ENCODE results near the gene RFC2. TPM values are rescaled to one million over a fixed set of nuclear protein-coding genes. Genes with fewer than 3 reads are reported as not detected.

Gene RFC2
- total RNA-seq, 1 donor from 2014 or later, result 14.5 TPM

DNA sequence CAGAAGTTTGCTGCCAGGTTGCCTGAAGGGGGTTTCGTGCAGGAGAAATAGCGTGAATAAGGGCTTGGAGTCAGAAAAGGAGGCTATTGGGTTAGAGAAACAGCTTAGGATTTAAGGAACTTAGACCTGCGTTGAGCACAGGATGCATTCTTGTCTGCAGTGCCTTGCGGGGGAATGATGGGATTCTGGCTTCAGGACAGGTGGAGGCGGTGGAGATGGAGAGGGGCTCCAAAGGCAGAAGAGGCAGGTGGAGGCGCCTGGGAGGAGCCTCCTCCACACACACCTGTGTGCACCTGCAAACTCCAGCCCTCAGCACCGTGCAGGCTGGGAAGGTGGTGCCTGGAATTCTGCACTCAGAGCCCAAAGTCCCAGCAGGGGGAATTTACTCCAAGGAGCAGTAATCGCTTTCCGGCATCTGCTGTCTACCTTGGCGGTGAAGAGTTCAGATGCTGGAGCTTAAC is 36.8 kb upstream of the RFC2 start:
- Histone ChIP-seq H3K27ac (peak overlapping the region; percentile 89), H3K27me3 (no peaks in the 10 kb centered on the region), H3K9me3 (no peaks in the 10 kb centered on the region), H3K4me3 (peak overlapping the region; percentile 83 to 92), H3K36me3 (no peaks in the 10 kb centered on the region), H3K4me1 (peaks cover 56% of the 10 kb centered on the region)
- TF ChIP-seq POLR2A (IDR thresholded peaks at IDR 0.05) (no peak), POLR2AphosphoS5 (IDR thresholded peaks at IDR 0.05; ENCODE audit: insufficient read depth in 1 of 2, low read depth in 1 of 2) (no peak)
- TF ChIP-seq, protein P1, sequence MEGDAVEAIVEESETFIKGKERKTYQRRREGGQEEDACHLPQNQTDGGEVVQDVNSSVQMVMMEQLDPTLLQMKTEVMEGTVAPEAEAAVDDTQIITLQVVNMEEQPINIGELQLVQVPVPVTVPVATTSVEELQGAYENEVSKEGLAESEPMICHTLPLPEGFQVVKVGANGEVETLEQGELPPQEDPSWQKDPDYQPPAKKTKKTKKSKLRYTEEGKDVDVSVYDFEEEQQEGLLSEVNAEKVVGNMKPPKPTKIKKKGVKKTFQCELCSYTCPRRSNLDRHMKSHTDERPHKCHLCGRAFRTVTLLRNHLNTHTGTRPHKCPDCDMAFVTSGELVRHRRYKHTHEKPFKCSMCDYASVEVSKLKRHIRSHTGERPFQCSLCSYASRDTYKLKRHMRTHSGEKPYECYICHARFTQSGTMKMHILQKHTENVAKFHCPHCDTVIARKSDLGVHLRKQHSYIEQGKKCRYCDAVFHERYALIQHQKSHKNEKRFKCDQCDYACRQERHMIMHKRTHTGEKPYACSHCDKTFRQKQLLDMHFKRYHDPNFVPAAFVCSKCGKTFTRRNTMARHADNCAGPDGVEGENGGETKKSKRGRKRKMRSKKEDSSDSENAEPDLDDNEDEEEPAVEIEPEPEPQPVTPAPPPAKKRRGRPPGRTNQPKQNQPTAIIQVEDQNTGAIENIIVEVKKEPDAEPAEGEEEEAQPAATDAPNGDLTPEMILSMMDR (IDR thresholded peaks at IDR 0.05), result no peak
- no peak for DNase-seq (ENCODE audit: extremely low spot score in 2 of 2)
- intact Hi-C loops (cut with DNase I), result loop anchor here (5.0 kb wide), 1 partner anchor 34 kb away; no protein-coding TSS in a partner anchor

DNA sequence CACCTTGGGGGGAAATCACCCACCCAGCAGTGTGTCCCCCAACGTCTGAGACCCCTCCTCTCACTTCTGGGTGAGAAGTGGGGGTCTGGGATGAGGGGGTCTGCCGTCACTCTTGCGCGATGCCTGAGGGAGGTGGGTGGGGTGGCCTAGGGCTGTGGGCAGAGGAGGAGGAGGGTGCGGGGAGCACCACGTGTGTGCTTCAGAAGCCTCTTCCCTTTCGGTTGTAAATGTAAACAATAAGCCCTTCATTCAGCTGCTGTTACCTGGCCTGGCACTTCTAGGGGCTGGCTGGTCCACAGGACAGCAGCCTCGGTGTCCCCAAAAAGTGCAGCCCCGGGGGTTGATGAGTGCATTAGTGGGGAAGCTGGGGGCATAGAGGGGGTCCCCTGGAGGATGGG is 36.4 kb upstream of the RFC2 start:
- Histone ChIP-seq H3K27me3 (no peaks in the 10 kb centered on the region), H3K36me3 (no peaks in the 10 kb centered on the region), H3K27ac (peak overlapping the region; percentile 89), H3K4me3 (peak overlapping the region; percentile 83 to 92), H3K4me1 (peaks cover 56% of the 10 kb centered on the region), H3K9me3 (no peaks in the 10 kb centered on the region)
- intact Hi-C loops (cut with DNase I), result loop anchor here (5.0 kb wide), 1 partner anchor 33 kb away; no protein-coding TSS in a partner anchor
- no peak for DNase-seq (ENCODE audit: extremely low spot score in 2 of 2)
- TF ChIP-seq, protein P1 (IDR thresholded peaks at IDR 0.05), result no peak
- TF ChIP-seq POLR2AphosphoS5 (IDR thresholded peaks at IDR 0.05; ENCODE audit: insufficient read depth in 1 of 2, low read depth in 1 of 2), result no peak
- no peak for TF ChIP-seq POLR2A (IDR thresholded peaks at IDR 0.05)

DNA sequence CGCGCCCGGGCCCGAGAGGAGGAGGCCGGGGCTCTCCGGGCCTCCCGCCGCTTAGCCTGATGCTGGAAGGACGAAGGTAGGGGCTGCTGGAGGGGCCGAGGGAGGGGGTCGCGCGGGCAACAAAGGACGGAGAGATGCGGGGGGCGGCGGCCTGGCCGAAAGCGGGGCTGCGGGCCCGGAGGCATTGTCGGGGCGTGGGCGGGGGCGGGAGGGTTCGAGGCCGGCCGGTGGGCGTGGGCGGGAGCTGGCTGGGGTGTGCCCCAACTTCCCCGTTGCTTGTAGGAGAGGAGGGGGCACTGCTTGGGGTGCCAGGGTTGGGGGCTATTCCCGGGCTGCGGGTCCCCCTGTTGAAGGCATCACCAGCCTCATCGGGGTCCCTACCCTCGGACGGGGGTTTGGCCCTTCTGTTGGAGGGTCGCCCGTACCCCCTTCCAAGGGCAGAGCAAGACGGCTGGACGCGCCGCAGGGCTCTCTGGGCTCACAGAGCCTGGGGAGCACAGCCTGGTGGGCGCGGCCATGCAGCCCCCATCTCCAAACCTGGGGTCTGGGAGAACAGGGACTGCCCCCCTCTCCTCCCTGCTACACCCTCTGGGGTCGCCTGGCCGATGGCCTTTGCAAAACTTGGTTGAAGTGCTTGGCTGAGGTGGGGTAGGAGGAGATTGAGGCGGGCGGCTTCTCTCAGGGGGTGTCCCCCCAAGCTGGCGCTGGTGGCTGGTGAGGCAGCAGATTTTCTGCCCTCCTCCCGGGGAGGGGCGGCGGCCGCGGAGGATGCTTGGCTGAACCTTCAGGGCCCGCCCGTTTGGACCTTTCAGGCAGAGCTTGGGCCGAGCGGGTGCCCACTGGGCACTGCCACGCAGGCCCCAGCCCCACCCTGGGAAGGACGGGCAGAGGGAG is 35.7 kb upstream of the RFC2 start:
- Histone ChIP-seq H3K4me3 (peak overlapping the region; percentile 83 to 92), H3K27ac (peak overlapping the region; percentile 89), H3K4me1 (peaks cover 52% of the 10 kb centered on the region), H3K9me3 (no peaks in the 10 kb centered on the region), H3K27me3 (no peaks in the 10 kb centered on the region), H3K36me3 (no peaks in the 10 kb centered on the region)
- no peak for DNase-seq (ENCODE audit: extremely low spot score in 2 of 2)
- TF ChIP-seq, protein P1 (IDR thresholded peaks at IDR 0.05), result no peak
- TF ChIP-seq POLR2A (IDR thresholded peaks at IDR 0.05) (peak in 1 of 2 donors; percentile 8), POLR2AphosphoS5 (IDR thresholded peaks at IDR 0.05; ENCODE audit: insufficient read depth in 1 of 2, low read depth in 1 of 2) (peak in 1 of 2 donors; percentile 63)
- intact Hi-C loops (cut with DNase I), result loop anchor here (5.0 kb wide), 1 partner anchor 33 kb away; no protein-coding TSS in a partner anchor

DNA sequence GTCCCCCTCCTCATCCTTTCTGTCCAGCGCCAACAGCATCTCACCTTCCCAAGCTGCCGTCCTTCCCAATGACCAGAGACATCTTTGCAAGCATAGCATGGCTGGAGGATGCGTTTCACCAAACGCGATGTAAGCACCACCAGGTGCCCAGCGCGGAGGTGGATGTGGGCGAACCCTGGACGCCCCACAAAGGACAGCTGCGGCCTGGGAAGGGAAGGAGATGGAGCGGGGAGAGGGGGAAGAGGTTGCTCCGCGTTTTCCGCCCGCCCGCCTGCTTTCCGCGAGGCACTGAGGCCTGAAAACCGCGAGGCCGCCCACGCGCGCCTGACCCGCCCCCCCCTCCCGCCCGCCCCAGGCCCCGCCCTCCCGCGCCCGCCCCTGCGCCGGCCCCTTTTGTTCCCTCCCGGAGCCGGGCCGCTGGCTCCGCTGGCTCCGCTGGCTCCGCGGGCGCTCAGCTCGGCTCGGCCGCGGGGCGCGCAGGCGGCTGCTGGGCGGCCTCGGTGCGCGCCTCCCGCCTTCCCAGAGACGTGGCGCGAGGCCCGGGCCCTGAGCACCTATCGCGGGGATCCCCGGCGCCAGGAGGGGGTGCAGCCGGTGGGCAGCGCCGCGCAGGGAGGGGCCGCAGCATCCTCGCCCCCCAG is 34.9 kb upstream of the RFC2 start, which contains the start of gene CLIP2:
TSS of gene CLIP2 (plus strand) at position 390 of the 641 bp plus-strand sequence. CDS start 28,140 bp downstream, outside the sequence.
- Histone ChIP-seq H3K36me3 (no peaks in the 10 kb centered on the region), H3K9me3 (no peaks in the 10 kb centered on the region), H3K27me3 (no peaks in the 10 kb centered on the region), H3K4me3 (peak within 1 kb of the TSS; percentile 83 to 92), H3K27ac (peak within 1 kb of the TSS; percentile 89), H3K4me1 (peaks cover 44% of the 10 kb centered on the region)
- TF ChIP-seq, protein P1 (IDR thresholded peaks at IDR 0.05), result no peak
- peak in 1 of 2 donors; percentile 62 for TF ChIP-seq POLR2A (IDR thresholded peaks at IDR 0.05)
- DNase-seq (ENCODE audit: extremely low spot score in 2 of 2), result no peak
- intact Hi-C loops (cut with DNase I), result no loop called here

Data from vagina (tissue), 2 donors.